K562 (cell line): ENCODE results near the gene SHLD1. TPM values are rescaled to one million over a fixed set of nuclear protein-coding genes. Genes with fewer than 3 reads are reported as not detected.

Source experiments
- BRCA1 ChIP-seq, 2 experiments: fragments of 450-650 bp in 1 of 2; sonication (generic) in 1 of 2; formaldehyde crosslinking in 1 of 2; IDR thresholded peaks; 2 replicates each; pipeline versions ENCODE4 v1.5.0 to v1.6.1; 2017 to 2020; ENCODE audit warnings: mild to moderate bottlenecking in 1 of 2, missing genetic modification reagents in 1 of 2
- NFATC3 ChIP-seq: fragments of 450-650 bp; IDR thresholded peaks from 2 replicates; pipeline ENCODE4 v1.6.1; 2017; ENCODE audit warnings: mild to moderate bottlenecking
- RAD51 ChIP-seq: fragments of 450-650 bp; IDR thresholded peaks from 2 replicates; pipeline ENCODE4 v1.7.1; 2016; ENCODE audit warnings: low read depth, mild to moderate bottlenecking, borderline replicate concordance
- RBFOX2 ChIP-seq: fragments of 200-400 bp; formaldehyde crosslinking; IDR thresholded peaks from 2 replicates; pipeline ENCODE4 v1.6.1; 2017; ENCODE audit warnings: low read depth, mild to moderate bottlenecking, low read length, moderate library complexity
- SNRNP70 ChIP-seq: fragments of 200-400 bp; formaldehyde crosslinking; optimal IDR thresholded peaks from 2 replicates; pipeline ENCODE3; 2017; ENCODE audit warnings: low read depth, low read length
- STAT5B ChIP-seq: fragments of 250-450 bp; sonication (Bioruptor Pico); IDR thresholded peaks from 2 replicates; pipeline ENCODE4 v1.8.0; 2021; ENCODE audit warnings: mild to moderate bottlenecking, inconsistent platforms
- TRIM24 ChIP-seq, 2 experiments: fragments of 450-650 bp; IDR thresholded peaks; 2 replicates each; pipeline ENCODE4 v1.6.1; 2016
- ZFPM2 ChIP-seq: fragments of 250-450 bp; sonication (Bioruptor Pico); IDR thresholded peaks from 2 replicates; pipeline ENCODE4 v1.5.1; 2022; ENCODE audit warnings: mild to moderate bottlenecking
- polyA plus RNA-seq, 8 experiments: library from polyadenylated mRNA; depleted of rRNA in 4 of 8; stranded (reverse) in 5 of 8; unstranded in 3 of 8; fragments of >200 nt; fragmentation: Nextera tagmentation in 2 of 8; fragmentation: Illumina TruSeq in 1 of 8; extraction: Ambion mirVana in 2 of 8; extraction: Trizol in 1 of 8; gene quantifications; 2 replicates each; pipeline versions ENCODE4 v1.2.1 to v1.2.3, GENCODE V29; 2011 to 2014; ENCODE audit warnings: inconsistent platforms in 1 of 8, missing spikeins in 1 of 8
- total RNA-seq, 7 experiments: library from RNA; depleted of rRNA in 6 of 7; stranded (reverse); fragments of >200 nt in 6 of 7; fragmentation: Illumina TruSeq in 2 of 7; extraction: Trizol in 2 of 7; gene quantifications; 2 replicates each; pipeline versions ENCODE4 v1.2.1 to v1.2.3, GENCODE V29; 2011 to 2021; ENCODE audit warnings: low replicate concordance in 1 of 7
- TF ChIP-seq, protein P1 (sequence below), 2 experiments: fragments of 450-650 bp; IDR thresholded peaks; 2 replicates each; pipeline ENCODE4 v1.6.1; 2018; ENCODE audit warnings: mild to moderate bottlenecking in 2 of 2, low read depth in 1 of 2; ENCODE audit not compliant: partially characterized antibody in 2 of 2
- TF ChIP-seq, protein P2 (sequence below): fragments of 450-650 bp; IDR thresholded peaks from 2 replicates; pipeline ENCODE4 v1.6.1; 2018; ENCODE audit not compliant: partially characterized antibody
- TF ChIP-seq, protein P3 (sequence below), 2 experiments: fragments of 450-650 bp; formaldehyde crosslinking in 1 of 2; IDR thresholded peaks; 2 replicates each; pipeline versions ENCODE4 v1.4.0 to v1.6.1; 2014 to 2020; ENCODE audit warnings: mild to moderate bottlenecking in 2 of 2, borderline replicate concordance in 1 of 2, low read depth in 1 of 2

The SHLD1 gene
- total and polyA plus RNA-seq, 9 of the 15 experiments (the other 6 are each of a cell fraction or from before 2014, with no cell fraction given) = 3.7 to 21.6 (median 8.2) TPM

DNA sequence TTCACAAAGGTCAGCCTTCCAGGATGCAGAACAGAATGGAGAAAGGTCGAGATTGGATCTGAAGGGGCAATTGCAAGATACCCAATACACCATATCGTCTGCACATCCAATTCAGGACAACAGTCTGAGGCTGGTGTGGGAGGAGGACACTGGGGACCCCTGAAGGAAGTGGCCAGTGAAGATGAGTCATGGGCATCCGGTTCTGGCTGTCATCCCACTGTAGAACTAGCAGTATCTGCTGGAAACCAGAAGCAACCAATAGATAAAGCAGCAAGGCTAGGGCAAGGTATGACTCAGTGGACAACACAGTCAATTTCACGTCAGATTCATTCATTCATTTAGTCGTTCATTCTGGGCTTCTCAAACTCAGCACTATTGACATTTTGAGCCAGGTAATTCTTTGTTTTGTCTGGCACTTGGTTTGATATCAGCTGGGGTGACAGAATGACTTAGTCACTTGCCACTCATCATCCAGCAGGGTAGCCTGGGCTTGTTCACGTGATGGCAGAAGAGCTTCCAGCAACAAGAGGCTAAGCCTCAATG, 30.3 kb upstream of the SHLD1 start (continued):
- TF ChIP-seq, protein P1, sequence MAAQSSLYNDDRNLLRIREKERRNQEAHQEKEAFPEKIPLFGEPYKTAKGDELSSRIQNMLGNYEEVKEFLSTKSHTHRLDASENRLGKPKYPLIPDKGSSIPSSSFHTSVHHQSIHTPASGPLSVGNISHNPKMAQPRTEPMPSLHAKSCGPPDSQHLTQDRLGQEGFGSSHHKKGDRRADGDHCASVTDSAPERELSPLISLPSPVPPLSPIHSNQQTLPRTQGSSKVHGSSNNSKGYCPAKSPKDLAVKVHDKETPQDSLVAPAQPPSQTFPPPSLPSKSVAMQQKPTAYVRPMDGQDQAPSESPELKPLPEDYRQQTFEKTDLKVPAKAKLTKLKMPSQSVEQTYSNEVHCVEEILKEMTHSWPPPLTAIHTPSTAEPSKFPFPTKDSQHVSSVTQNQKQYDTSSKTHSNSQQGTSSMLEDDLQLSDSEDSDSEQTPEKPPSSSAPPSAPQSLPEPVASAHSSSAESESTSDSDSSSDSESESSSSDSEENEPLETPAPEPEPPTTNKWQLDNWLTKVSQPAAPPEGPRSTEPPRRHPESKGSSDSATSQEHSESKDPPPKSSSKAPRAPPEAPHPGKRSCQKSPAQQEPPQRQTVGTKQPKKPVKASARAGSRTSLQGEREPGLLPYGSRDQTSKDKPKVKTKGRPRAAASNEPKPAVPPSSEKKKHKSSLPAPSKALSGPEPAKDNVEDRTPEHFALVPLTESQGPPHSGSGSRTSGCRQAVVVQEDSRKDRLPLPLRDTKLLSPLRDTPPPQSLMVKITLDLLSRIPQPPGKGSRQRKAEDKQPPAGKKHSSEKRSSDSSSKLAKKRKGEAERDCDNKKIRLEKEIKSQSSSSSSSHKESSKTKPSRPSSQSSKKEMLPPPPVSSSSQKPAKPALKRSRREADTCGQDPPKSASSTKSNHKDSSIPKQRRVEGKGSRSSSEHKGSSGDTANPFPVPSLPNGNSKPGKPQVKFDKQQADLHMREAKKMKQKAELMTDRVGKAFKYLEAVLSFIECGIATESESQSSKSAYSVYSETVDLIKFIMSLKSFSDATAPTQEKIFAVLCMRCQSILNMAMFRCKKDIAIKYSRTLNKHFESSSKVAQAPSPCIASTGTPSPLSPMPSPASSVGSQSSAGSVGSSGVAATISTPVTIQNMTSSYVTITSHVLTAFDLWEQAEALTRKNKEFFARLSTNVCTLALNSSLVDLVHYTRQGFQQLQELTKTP (IDR thresholded peaks at IDR 0.05; ENCODE audit: low read depth in 1 of 2, partially characterized antibody in 2 of 2) = peak in 1 of 2 experiments; percentile 46
- TF ChIP-seq STAT5B (CRISPR knock-in tag) (no peak), BRCA1 (IDR thresholded peaks at IDR 0.05) (no peak), BRCA1 (CRISPR knock-in tag; IDR thresholded peaks at IDR 0.05) (no peak), NFATC3 (no peak), SNRNP70 (no peak), ZFPM2 (CRISPR knock-in tag) (no peak), TRIM24 (IDR thresholded peaks at IDR 0.05) (peak; percentile 78 to 88; a peak in 3 of 4 replicates), RBFOX2 (no peak), RAD51 (peak; percentile 46; the same call in 1 of the 2 replicates)
- TF ChIP-seq, protein P2, sequence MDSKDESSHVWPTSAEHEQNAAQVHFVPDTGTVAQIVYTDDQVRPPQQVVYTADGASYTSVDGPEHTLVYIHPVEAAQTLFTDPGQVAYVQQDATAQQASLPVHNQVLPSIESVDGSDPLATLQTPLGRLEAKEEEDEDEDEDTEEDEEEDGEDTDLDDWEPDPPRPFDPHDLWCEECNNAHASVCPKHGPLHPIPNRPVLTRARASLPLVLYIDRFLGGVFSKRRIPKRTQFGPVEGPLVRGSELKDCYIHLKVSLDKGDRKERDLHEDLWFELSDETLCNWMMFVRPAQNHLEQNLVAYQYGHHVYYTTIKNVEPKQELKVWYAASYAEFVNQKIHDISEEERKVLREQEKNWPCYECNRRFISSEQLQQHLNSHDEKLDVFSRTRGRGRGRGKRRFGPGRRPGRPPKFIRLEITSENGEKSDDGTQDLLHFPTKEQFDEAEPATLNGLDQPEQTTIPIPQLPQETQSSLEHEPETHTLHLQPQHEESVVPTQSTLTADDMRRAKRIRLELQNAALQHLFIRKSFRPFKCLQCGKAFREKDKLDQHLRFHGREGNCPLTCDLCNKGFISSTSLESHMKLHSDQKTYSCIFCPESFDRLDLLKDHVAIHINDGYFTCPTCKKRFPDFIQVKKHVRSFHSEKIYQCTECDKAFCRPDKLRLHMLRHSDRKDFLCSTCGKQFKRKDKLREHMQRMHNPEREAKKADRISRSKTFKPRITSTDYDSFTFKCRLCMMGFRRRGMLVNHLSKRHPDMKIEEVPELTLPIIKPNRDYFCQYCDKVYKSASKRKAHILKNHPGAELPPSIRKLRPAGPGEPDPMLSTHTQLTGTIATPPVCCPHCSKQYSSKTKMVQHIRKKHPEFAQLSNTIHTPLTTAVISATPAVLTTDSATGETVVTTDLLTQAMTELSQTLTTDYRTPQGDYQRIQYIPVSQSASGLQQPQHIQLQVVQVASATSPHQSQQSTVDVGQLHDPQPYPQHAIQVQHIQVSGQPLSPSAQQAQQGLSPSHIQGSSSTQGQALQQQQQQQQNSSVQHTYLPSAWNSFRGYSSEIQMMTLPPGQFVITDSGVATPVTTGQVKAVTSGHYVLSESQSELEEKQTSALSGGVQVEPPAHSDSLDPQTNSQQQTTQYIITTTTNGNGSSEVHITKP = peak; percentile 33
- TF ChIP-seq, protein P3, sequence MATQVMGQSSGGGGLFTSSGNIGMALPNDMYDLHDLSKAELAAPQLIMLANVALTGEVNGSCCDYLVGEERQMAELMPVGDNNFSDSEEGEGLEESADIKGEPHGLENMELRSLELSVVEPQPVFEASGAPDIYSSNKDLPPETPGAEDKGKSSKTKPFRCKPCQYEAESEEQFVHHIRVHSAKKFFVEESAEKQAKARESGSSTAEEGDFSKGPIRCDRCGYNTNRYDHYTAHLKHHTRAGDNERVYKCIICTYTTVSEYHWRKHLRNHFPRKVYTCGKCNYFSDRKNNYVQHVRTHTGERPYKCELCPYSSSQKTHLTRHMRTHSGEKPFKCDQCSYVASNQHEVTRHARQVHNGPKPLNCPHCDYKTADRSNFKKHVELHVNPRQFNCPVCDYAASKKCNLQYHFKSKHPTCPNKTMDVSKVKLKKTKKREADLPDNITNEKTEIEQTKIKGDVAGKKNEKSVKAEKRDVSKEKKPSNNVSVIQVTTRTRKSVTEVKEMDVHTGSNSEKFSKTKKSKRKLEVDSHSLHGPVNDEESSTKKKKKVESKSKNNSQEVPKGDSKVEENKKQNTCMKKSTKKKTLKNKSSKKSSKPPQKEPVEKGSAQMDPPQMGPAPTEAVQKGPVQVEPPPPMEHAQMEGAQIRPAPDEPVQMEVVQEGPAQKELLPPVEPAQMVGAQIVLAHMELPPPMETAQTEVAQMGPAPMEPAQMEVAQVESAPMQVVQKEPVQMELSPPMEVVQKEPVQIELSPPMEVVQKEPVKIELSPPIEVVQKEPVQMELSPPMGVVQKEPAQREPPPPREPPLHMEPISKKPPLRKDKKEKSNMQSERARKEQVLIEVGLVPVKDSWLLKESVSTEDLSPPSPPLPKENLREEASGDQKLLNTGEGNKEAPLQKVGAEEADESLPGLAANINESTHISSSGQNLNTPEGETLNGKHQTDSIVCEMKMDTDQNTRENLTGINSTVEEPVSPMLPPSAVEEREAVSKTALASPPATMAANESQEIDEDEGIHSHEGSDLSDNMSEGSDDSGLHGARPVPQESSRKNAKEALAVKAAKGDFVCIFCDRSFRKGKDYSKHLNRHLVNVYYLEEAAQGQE (IDR thresholded peaks at IDR 0.05; ENCODE audit: borderline replicate concordance) = peak; percentile 83
- TF ChIP-seq, protein P3 (CRISPR knock-in tag; IDR thresholded peaks at IDR 0.05; ENCODE audit: low read depth) = no peak
